Hepatocyte (in vitro differentiated cells): ENCODE measurements around the gene SLC30A10.
"Not testable (repeated sequence)": the region's sequence is repeated elsewhere in the genome, so short reads cannot be mapped to it uniquely, and the experiment has no call there.

ENCODE experiments used
- EZH2 ChIP-seq: fragments of 200-600 bp; sonication (generic); IDR thresholded peaks from 2 replicates; pipeline ENCODE4 v1.6.1; 2016; ENCODE audit warnings: antibody characterized with exemption, mild to moderate bottlenecking, borderline replicate concordance
- EZH2phosphoT487 ChIP-seq: fragments of 200-600 bp; sonication (generic); IDR thresholded peaks from one replicate; pipeline ENCODE4 v1.6.1; 2018; ENCODE audit warnings: antibody characterized with exemption, mild to moderate bottlenecking, low read depth, moderate library complexity; ENCODE audit not compliant: unreplicated experiment, severe bottlenecking
- TF ChIP-seq, protein P1 (sequence below): fragments of 200-600 bp; sonication (generic); IDR thresholded peaks from 2 replicates; pipeline ENCODE4 v1.5.1; 2016; ENCODE audit warnings: antibody characterized with exemption, mild to moderate bottlenecking; ENCODE audit not compliant: poor library complexity

DNA sequence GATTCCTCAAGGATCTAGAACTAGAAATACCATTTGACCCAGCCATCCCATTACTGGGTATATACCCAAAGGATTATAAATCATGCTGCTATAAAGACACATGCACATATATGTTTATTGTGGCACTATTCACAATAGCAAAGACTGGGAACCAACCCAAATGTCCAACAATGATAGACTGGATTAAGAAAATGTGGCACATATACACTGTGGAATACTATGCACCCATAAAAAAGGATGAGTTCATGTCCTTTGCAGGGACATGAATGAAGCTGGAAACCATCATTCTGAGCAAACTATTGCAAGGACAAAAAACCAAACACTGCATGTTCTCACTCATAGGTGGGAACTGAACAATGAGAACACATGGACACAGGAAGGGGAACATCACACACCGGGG lies 36.1 kb downstream of the SLC30A10 start:
- TF ChIP-seq, protein P1, sequence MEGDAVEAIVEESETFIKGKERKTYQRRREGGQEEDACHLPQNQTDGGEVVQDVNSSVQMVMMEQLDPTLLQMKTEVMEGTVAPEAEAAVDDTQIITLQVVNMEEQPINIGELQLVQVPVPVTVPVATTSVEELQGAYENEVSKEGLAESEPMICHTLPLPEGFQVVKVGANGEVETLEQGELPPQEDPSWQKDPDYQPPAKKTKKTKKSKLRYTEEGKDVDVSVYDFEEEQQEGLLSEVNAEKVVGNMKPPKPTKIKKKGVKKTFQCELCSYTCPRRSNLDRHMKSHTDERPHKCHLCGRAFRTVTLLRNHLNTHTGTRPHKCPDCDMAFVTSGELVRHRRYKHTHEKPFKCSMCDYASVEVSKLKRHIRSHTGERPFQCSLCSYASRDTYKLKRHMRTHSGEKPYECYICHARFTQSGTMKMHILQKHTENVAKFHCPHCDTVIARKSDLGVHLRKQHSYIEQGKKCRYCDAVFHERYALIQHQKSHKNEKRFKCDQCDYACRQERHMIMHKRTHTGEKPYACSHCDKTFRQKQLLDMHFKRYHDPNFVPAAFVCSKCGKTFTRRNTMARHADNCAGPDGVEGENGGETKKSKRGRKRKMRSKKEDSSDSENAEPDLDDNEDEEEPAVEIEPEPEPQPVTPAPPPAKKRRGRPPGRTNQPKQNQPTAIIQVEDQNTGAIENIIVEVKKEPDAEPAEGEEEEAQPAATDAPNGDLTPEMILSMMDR, result not testable (repeated sequence)
- TF ChIP-seq EZH2, EZH2phosphoT487: not testable (repeated sequence)
